ENCODE data around the gene WDR70.
"Not testable (repeated sequence)": the region's sequence is repeated elsewhere in the genome, so short reads cannot be mapped to it uniquely, and the experiment has no call there.

The WDR70 gene

DNA sequence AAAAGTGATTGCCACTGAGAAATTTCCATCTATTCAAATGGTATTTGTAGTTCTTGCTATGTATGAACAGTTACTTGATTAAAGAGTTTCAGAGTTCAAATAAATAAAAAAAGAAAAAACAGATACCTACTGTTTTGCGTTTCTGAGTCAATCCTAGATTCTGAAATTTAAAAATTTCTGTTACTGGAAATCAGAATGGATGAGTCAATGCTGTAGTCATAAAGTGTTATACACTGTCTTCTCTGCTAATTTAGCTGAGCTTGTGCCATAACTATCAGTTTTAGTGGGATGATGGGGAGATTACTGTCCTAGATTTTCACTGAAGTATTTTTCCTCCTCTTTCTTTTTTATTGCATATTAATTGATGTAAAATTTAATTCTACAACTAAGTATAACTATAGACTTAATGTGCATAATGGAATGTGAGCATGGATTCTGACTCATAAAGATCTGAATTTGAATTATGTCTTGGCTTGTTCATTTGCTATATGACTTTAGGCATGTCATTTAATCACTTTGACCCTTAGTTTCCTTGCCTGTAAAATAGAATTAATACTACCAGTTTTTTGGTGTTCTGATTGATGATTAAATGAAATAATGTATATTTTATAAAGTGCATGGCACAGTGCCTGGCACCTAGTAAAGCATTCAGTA lies 75.4 kb downstream of the WDR70 start:
- DNase-seq (ENCODE audit: low spot score) = not testable (repeated sequence)

DNA sequence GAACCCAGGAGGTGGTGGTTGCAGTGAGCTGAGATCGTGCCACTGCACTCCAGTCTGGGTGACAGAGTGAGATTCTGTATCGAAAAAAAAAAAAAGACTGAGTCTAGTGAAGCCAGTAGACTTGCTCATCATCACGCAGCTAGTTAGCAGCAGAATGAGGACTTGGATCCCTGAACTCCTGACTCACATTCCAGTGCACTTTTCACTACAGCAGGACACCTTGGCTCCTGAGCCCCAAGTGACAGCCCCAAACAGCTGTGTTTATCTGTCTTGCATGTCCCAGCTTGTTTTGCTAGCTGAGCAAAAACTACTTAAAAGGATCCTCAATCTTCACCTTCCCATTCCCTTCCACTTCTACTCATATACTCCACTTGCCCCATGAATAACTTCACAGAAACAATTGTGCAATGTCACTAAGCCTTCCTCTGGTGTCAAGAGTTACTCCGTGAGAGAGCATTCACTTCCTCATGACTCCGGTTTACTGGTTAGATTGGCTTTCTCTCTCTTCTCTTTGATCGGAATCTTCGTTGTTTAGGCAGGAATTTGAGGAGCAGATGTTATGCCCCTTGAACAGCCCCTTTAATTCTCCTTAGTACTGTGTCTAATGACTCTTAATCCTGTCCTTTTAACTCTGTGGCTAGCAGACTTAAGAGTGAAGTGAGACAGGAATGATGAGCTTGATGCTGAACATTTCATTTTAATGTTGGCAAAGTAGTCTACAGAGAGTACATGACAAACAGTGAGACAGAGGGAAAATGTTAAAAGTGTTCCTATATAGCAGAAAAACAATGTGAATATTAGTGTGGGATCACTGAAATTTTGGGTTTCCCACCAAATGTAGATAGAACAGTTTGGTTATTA lies 84.3 kb downstream of the WDR70 start:
- not testable (repeated sequence) for DNase-seq (ENCODE audit: low spot score)

GRCh38 chr5:37464581-37464980 lies 85.5 kb downstream of the WDR70 start:
- not testable (repeated sequence) for DNase-seq (ENCODE audit: low spot score)

GRCh38 chr5:37469383-37469782 lies 90.3 kb downstream of the WDR70 start:
- not testable (repeated sequence) for DNase-seq (ENCODE audit: low spot score)

- DNase-seq (ENCODE audit: low spot score) = no peak
Observed at GRCh38 chr5:37471666-37472197, 92.6 kb downstream of the WDR70 start.

GRCh38 chr5:37477426-37477825 lies 98.3 kb downstream of the WDR70 start:
- DNase-seq (ENCODE audit: low spot score) = no peak

DNA sequence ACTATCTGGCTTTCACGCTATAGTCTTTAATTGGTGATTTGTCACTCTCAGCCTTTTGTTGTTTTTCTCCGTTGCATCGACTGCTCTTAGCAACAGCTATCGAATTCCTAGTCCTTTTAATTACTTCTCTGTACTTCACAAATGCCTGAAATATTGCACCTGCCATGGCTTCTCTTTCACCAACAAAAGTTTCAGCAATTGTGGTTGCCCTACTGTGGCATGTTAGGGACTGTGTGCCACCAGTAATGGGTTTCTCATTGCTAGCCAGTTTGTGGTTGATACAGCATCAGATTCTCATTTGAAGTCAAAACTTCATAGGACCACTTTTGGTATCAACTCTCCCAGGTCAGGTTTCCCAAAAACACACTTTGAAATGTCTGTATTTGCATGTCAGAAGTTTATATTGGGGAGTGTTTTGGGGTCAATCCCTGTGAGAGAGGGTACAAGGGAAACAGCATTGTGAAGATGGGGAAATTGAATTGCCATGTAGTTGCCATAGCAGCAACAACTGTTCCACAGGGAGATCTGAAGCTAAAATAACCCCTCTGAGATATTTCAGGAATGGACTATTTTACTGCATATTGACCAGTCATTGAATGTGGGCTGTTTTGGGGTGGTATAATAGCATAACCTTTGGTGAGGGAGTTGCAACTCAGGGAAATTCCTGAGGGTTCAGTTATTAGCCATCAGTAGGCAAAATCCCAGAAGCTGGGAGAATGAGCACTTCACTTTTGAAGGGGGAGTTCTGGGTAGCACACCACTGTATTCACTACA lies 99.2 kb downstream of the WDR70 start:
- DNase-seq (ENCODE audit: low spot score) = no peak

- not testable (repeated sequence) for DNase-seq (ENCODE audit: low spot score)
Observed at GRCh38 chr5:37481395-37481794, 102.3 kb downstream of the WDR70 start.

GRCh38 chr5:37490120-37490810 lies 111.1 kb downstream of the WDR70 start:
- DNase-seq (ENCODE audit: low spot score) = no peak

GRCh38 chr5:37490931-37491330 lies 111.8 kb downstream of the WDR70 start:
- no peak for DNase-seq (ENCODE audit: low spot score)

- no peak for DNase-seq (ENCODE audit: low spot score)
Observed at GRCh38 chr5:37492778-37493555, 113.8 kb downstream of the WDR70 start.

DNA sequence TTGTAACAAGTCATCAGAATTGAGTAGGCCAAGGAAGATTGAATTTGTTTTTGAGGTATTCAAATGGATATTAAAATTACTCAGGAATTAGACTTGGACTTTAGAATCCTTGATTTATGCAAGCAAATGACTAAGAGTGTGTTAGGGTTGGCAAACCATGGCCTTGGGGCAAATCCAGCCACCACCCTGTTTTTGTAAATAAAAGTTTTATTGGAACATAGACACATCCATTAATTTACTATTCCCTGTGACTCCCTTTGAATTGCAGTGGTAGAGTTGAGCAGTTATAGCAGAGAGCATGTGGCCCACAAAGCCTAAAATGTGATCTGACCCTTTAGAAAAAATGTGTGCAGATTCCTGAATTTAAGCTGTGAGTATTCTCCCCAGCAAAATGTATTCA lies 115.6 kb downstream of the WDR70 start:
- DNase-seq (ENCODE audit: low spot score) = no peak

DNA sequence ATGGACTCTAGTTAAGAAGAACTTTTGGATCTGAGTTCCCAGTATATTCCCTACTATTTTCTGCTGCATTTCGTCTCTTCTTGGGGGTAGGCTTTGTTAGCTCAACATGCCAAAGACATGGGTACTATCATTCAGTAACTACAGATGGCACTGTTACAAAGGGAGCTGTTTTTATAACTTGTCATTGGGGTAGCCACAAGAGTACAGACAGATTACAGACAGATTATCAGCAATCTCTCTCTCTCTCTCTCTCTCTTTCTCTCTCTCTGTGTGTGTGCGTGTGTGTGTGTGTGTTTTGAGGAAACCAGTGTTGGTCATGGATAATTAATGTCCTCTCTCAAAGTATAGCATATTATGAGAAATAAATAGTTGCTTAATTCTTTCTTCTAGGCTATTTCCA lies 116.1 kb downstream of the WDR70 start:
- DNase-seq (ENCODE audit: low spot score) = no peak

GRCh38 chr5:37495668-37496347 lies 116.7 kb downstream of the WDR70 start:
- DNase-seq (ENCODE audit: low spot score) = no peak

DNA sequence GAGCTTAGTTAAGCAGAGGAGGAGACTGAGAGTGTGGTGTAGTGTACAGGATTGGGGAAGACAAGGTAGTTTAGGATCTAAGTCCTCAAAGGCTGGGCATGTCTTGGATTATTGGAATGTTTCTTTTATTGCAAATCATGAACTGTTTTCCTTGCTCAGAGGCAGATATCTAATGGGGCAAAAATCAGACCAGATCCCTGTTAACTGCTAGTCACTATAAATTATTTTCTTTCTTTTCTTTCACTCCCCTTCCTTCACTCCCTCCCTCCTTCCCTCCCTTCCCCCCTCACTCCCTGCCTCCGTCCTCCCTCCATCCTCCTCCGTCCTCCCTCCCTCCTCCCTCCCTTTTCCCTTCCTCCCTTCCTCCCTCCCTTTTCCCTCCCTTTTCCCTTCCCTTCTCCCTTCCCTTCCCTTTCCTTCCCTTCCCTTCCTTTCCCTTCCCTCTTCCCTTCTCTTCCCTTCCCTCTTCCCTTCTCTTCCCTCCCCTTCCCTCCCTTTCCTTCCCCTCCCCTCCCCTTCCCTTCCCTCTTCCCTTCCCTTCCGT lies 117.9 kb downstream of the WDR70 start:
- DNase-seq (ENCODE audit: low spot score) = no peak

GRCh38 chr5:37501152-37501551 lies 122.0 kb downstream of the WDR70 start:
- DNase-seq (ENCODE audit: low spot score) = no peak

GRCh38 chr5:37506241-37506640 lies 127.1 kb downstream of the WDR70 start:
- no peak for DNase-seq (ENCODE audit: low spot score)

DNA sequence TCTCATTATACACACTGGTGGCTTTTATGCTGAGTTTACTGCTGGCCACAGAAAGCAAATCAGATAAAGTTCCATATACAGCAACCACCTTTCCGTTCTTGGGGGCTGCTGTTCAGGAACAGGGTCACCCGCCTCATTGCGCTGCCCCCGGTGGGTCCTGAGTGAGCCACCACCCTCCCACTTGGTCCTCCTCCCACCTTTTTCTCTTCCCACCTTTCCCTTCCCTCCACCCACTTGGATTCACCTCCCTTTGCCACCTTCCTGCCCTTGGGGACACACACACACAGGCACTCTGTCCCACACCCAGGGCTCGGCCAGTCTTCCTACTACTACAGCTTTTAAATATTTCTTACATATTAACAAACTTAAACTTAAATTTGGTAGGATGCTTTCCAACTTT lies 127.6 kb downstream of the WDR70 start:
- no peak for DNase-seq (ENCODE audit: low spot score)

- DNase-seq (ENCODE audit: low spot score) = no peak
Observed at GRCh38 chr5:37511646-37512045, 132.5 kb downstream of the WDR70 start.

GRCh38 chr5:37514946-37515345 lies 135.8 kb downstream of the WDR70 start:
- DNase-seq (ENCODE audit: low spot score) = no peak
